ENCODE measurements around the gene CYB561D2. TPM values are rescaled to one million over a fixed set of nuclear protein-coding genes. Genes with fewer than 3 reads are reported as not detected.
A peak's percentile ranks its signal among the peaks of the same experiment; 100 is the strongest.

The CYB561D2 gene
- polyA plus RNA-seq, 3 donors: 13.2 to 25.3 (median 19.7) TPM

- 38 to 80% (median 43%) methylated on average over 5 of the region's 5 CpGs for WGBS, 3 donors
These were observed 11.7 kb upstream of the CYB561D2 start for GRCh38 chr3:50338965-50339364.

GRCh38 chr3:50339485-50340146, 11.0 kb upstream of the CYB561D2 start:
- WGBS, 3 donors: 51 to 88% (median 69%) methylated on average over 14 of the region's 14 CpGs
- H3K27ac ChIP-seq (ENCODE audit: low read depth, low read length): peak overlapping the region; percentile 36

More at GRCh38 chr3:50338965-50339364, 11.7 kb upstream of the CYB561D2 start:
- H3K27ac ChIP-seq (ENCODE audit: low read depth, low read length): peak overlapping the region; percentile 51

GRCh38 chr3:50340147-50340447, 10.6 kb upstream of the CYB561D2 start:
- WGBS, 3 donors: 9 to 58% (median 22%) methylated on average over 9 of the region's 9 CpGs

GRCh38 chr3:50340448-50341329, 10.0 kb upstream of the CYB561D2 start, which contains the start of gene RASSF1:
Gene RASSF1 (minus strand): TSS chr3:50340836. CDS start chr3:50340805, 31 bp downstream.
- whole genome bisulfite sequencing, 3 donors: 1 to 15% (median 1%) methylated on average over 66 to 85 of the region's 85 CpGs

More at GRCh38 chr3:50340147-50340447, 10.6 kb upstream of the CYB561D2 start:
- H3K27ac ChIP-seq (ENCODE audit: low read depth, low read length): peak overlapping the region; percentile 47

GRCh38 chr3:50341537-50341936, 9.1 kb upstream of the CYB561D2 start:
- no peak overlapping the region for H3K27ac ChIP-seq (ENCODE audit: low read depth, low read length)
- WGBS, 3 donors: 82 to 90% (median 84%) methylated on average over 9 of the region's 9 CpGs

More at GRCh38 chr3:50340448-50341329, 10.0 kb upstream of the CYB561D2 start, which contains the start of gene RASSF1:
- H3K27ac ChIP-seq (ENCODE audit: low read depth, low read length): peak within 1 kb of the TSS; percentile 47

GRCh38 chr3:50341996-50342650, 8.5 kb upstream of the CYB561D2 start:
- 82 to 83% (median 83%) methylated on average over 13 of the region's 13 CpGs for WGBS, 3 donors
- H3K27ac ChIP-seq (ENCODE audit: low read depth, low read length): no peak overlapping the region

- WGBS, 3 donors: 84 to 86% (median 85%) methylated on average over 13 of the region's 13 CpGs
- no peak overlapping the region for H3K27ac ChIP-seq (ENCODE audit: low read depth, low read length)
These were observed 7.6 kb upstream of the CYB561D2 start for GRCh38 chr3:50342813-50343633.

GRCh38 chr3:50345008-50345407, 5.7 kb upstream of the CYB561D2 start:
- H3K27ac ChIP-seq (ENCODE audit: low read depth, low read length): no peak overlapping the region
- 71 to 84% (median 76%) methylated on average over 8 of the region's 8 CpGs for WGBS, 3 donors

GRCh38 chr3:50345586-50346234, 5.0 kb upstream of the CYB561D2 start, which contains the start of gene ZMYND10:
Gene ZMYND10 (minus strand): TSS chr3:50345732. CDS start chr3:50345579, 153 bp downstream.
- no peak within 1 kb of the TSS for H3K27ac ChIP-seq (ENCODE audit: low read depth, low read length)
- 9 to 16% (median 11%) methylated on average over 43 to 45 of the region's 45 CpGs for WGBS, 3 donors

GRCh38 chr3:50347187-50347813, 3.4 kb upstream of the CYB561D2 start:
- H3K27ac ChIP-seq (ENCODE audit: low read depth, low read length): no peak overlapping the region
- 28% methylated on average over 14 of the region's 14 CpGs for WGBS, 3 donors

- no peak overlapping the region for H3K27ac ChIP-seq (ENCODE audit: low read depth, low read length)
- 2 to 6% (median 4%) methylated on average over 7 of the region's 7 CpGs for WGBS, 3 donors
These were observed 492 bp upstream of the CYB561D2 start for GRCh38 chr3:50350213-50350526.

GRCh38 chr3:50351323-50351697, 648 bp downstream of the CYB561D2 start:
- H3K27ac ChIP-seq (ENCODE audit: low read depth, low read length): no peak overlapping the region
- 27 to 63% (median 47%) methylated on average over 11 of the region's 11 CpGs for WGBS, 3 donors

GRCh38 chr3:50352781-50353180, 2.1 kb downstream of the CYB561D2 start:
- no peak overlapping the region for H3K27ac ChIP-seq (ENCODE audit: low read depth, low read length)
- 20 to 43% (median 39%) methylated on average over 2 of the region's 2 CpGs for WGBS, 3 donors

GRCh38 chr3:50353245-50354004, 2.8 kb downstream of the CYB561D2 start:
- WGBS, 3 donors: 79 to 82% (median 81%) methylated on average over 12 of the region's 12 CpGs
- no peak overlapping the region for H3K27ac ChIP-seq (ENCODE audit: low read depth, low read length)

GRCh38 chr3:50354186-50354764, 3.6 kb downstream of the CYB561D2 start:
- 76 to 85% (median 84%) methylated on average over 5 of the region's 5 CpGs for WGBS, 3 donors
- H3K27ac ChIP-seq (ENCODE audit: low read depth, low read length): no peak overlapping the region

- H3K27ac ChIP-seq (ENCODE audit: low read depth, low read length): no peak overlapping the region
- 84 to 89% (median 86%) methylated on average over 7 of the region's 7 CpGs for whole genome bisulfite sequencing, 3 donors
These were observed 4.2 kb downstream of the CYB561D2 start for GRCh38 chr3:50354850-50355249.
